HG03159 (cell line): ENCODE data around the gene IFT81.
"Not testable (repeated sequence)": the region's sequence is repeated elsewhere in the genome, so short reads cannot be mapped to it uniquely, and the experiment has no call there.

ENCODE experiments used
- ATAC-seq: cut with Tn5 transposase; IDR thresholded peaks from one replicate; pipeline ENCODE4 v1.9.1; 2021; ENCODE audit warnings: mild to moderate bottlenecking, moderate library complexity; ENCODE audit not compliant: unreplicated experiment

Gene IFT81

GRCh38 chr12:110124269-110124995 is at the start of gene IFT81:
TSS of gene IFT81 (plus strand) at chr12:110124357. CDS start at chr12:110127381, 3,024 bp downstream.
- ATAC-seq: peak; percentile 77

GRCh38 chr12:110075880-110076279 is 48.3 kb upstream of the IFT81 start:
- no peak for ATAC-seq

- ATAC-seq: no peak
Measured at GRCh38 chr12:110077800-110078199, 46.4 kb upstream of the IFT81 start.

GRCh38 chr12:110079477-110080400 is 44.4 kb upstream of the IFT81 start:
- peak; percentile 80 for ATAC-seq

- no peak for ATAC-seq
Measured at GRCh38 chr12:110080410-110080809, 43.7 kb upstream of the IFT81 start.

- no peak for ATAC-seq
Measured at GRCh38 chr12:110084314-110085015, 39.7 kb upstream of the IFT81 start.

GRCh38 chr12:110088216-110088615 is 35.9 kb upstream of the IFT81 start:
- ATAC-seq: not testable (repeated sequence)

- no peak for ATAC-seq
Measured at GRCh38 chr12:110088936-110089335, 35.2 kb upstream of the IFT81 start.

GRCh38 chr12:110090266-110091135 is 33.7 kb upstream of the IFT81 start:
- no peak for ATAC-seq

- ATAC-seq: no peak
Measured at GRCh38 chr12:110091136-110091711, 32.9 kb upstream of the IFT81 start.

GRCh38 chr12:110093631-110094311 is 30.4 kb upstream of the IFT81 start:
- ATAC-seq: no peak

- ATAC-seq: peak; percentile 88
Measured at GRCh38 chr12:110100315-110100970, 23.7 kb upstream of the IFT81 start.

- no peak for ATAC-seq
Measured at GRCh38 chr12:110102255-110102654, 21.9 kb upstream of the IFT81 start.

GRCh38 chr12:110104188-110105094 is 19.7 kb upstream of the IFT81 start:
- no peak for ATAC-seq

GRCh38 chr12:110105159-110105558 is 19.0 kb upstream of the IFT81 start:
- ATAC-seq: no peak

- no peak for ATAC-seq
Measured at GRCh38 chr12:110105986-110106385, 18.2 kb upstream of the IFT81 start.

GRCh38 chr12:110107369-110108281 is 16.5 kb upstream of the IFT81 start:
- no peak for ATAC-seq
